Measurements from ENCODE around the gene KLK2.
A peak's percentile ranks its signal among the peaks of the same experiment; 100 is the strongest.
"Not testable (repeated sequence)": the region's sequence is repeated elsewhere in the genome, so short reads cannot be mapped to it uniquely, and the experiment has no call there.

KLK2 gene

DNA sequence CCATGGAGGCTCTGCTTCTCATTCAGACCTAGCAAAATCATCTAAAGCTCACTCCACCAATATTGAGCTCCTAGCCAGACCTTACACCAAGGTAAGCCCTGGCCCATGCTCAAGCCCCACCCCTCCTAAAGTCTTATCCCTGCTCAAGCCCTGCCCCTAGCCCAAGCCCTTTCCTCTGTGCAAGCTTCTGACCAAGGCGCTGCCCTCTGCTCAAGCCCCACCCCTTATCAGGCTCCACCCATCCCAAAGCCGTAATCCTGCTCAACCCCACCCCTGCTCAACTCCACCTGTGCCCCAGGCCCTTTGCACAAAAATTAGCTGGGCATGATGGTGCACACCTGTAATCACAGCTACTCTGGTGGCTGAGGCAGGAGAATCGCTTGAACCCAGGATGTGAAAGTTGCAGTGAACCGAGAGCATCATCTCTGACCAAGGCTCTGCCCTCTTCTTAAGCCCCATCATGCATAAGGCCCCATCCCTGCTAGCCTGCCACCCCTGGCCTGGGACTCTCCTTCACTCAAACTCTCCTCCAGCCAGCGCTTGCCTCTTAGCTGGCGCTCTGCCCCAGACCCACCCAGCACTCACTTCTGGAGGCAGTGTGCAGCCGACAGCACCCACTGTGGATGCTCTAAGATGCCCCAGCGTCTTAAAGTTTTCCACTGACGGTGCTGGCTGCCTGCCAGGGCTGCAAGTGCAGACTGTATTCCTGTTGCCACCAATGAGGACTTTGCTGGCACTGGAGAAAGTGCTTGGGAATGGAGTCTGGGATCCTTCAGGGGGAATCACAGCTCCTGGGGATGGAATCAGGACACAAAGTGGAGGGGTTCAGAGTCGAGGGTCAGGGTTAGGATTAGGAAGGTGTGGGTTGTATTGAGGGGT is 21.5 kb downstream of the KLK2 start:
- no peak for DNase-seq (ENCODE audit: low read depth)

DNA sequence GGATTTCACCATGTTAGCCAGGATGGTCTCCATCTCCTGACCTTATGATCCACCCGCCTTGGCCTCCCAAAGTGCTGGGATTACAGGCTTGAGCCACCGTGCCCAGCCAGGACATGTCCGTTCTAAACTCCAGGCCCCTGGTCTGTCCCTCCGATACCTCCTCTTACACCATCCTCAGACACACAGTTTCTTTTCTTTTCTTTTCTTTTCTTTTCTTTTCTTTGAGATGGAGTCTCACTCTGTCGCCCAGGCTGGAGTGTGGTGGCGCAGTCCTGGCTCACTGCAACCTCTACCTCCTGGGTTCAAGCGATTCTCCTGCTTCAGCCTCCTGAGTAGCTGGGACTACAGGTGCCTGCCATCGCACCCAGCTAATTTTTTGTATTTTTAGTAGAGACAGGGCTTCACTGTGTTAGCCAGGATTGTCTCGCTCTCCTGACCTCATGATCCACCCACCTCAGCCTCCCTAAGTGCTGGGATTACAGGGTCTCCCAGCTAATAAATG is 22.9 kb downstream of the KLK2 start:
- DNase-seq (ENCODE audit: low read depth): not testable (repeated sequence)

DNA sequence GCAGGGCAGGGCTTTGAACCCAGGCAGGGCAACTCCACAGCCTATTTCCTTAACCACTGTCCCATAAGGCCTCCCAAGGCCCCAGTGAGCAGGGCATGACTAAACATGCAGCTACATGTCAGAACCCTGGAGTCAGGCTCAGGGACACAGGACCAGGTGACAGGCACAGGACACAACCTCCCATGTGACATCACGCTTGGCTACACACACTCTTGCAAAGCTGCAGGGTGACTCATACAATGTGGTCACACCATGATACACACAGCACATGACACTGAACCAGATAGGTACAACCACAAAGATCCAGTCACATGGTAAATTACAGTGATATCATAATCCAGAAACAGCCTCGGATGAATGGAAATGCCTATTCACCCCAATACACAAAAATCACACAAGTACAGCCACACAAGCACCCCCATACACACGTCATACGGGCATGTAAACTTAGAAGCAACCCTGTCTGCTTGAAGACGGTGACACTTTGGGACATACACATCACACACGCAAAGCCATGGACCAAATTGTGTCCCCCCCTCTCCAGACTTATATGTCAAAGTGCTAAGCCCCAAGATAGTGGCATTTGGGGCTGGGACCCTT is 23.5 kb downstream of the KLK2 start:
- DNase-seq (ENCODE audit: low read depth): peak; percentile 16

DNA sequence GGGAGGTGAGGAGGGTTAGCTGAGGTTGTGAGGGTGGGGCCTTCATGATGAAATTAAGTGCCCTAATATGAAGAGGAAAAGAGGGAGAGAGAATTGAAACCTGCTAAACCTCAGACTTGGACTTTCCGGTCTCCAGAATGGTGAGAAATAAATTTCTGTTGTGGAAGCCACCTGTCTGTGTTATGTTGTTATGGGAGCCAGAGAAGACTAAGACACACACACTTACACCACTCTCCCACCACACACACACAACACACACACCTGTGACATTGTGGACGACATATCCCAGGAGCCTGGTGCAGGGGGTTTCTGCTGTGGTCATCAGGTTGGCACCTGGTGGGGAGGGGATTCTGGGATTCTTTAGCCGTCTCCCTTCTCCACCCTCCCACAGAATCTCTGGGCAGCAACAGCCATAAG is 24.0 kb downstream of the KLK2 start:
- no peak for DNase-seq (ENCODE audit: low read depth)

DNA sequence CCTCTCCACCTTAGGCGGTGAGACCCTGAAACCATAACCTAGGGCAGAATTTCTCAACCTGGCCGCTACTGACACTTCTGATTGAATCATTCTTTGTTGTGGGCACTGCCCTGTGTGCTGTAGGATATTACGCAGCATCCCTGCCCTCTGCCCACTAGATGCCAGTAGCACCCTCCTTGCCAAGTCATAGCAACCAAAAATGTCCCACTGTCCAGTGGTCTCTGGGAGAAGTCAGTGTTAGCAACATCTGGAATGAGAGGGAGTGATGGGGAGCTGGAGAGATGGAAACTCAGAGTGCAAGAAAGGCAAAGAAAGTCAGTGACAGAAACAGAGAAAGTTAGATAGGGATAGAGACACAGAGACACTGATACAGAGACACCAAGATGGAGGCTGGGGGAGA is 24.4 kb downstream of the KLK2 start:
- no peak for DNase-seq (ENCODE audit: low read depth)

DNA sequence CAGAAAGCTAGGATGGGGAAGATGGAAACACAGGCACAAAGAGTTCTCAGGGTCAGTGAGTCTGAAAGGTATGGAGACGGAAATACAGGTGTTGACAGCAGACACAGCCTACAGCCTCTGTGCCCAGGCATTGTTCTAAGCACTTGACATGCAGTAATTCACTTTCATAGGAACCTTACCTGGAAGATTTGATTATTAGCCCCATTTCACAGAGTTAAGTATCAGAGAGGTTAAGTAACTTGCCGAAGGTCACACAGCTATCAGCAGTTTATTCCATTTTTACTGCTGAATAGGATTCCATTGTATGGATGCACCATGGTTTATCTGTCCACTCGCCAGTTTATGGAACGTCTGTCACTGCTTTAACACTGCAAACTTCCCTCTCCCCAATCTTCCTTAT is 24.8 kb downstream of the KLK2 start:
- no peak for DNase-seq (ENCODE audit: low read depth)

DNA sequence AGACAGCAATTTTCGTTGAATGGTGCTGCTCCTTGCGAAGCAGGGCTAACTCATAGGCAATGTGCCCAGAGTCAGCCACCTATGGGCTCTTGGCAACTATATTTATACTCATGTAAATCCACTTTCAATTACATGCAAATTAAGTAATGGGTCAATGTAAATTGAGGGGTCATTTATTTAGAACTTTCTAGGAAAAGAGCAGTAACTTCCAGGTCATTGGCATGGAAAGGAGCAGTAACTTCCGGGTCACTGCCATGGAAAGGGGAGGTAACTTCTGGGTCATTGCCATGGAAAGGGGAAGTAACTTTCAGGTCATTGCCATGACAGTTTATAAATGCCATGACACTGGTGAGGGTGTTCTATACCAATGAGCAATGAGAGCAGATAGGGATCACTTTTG is 26.3 kb downstream of the KLK2 start:
- DNase-seq (ENCODE audit: low read depth): no peak

DNA sequence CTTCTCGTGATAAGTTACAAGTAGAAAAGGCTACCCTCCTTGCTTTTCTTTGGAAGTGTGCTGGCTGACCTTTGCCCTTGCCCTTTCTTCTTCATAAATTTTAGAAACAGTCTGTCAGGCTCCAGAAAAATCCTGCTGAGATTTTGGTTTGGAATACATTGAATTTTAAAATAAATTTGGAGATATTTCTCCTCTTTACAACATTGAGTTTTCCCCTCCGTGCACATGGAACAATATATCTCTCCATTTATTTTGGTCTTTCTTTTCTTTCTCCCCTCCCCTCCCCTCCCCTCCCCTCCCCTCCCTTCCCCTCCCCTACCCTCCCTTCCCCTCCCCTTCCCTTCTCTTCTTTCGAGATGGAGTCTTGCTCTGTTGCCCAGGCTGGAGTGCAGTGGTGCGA is 29.4 kb downstream of the KLK2 start:
- no peak for DNase-seq (ENCODE audit: low read depth)

DNA sequence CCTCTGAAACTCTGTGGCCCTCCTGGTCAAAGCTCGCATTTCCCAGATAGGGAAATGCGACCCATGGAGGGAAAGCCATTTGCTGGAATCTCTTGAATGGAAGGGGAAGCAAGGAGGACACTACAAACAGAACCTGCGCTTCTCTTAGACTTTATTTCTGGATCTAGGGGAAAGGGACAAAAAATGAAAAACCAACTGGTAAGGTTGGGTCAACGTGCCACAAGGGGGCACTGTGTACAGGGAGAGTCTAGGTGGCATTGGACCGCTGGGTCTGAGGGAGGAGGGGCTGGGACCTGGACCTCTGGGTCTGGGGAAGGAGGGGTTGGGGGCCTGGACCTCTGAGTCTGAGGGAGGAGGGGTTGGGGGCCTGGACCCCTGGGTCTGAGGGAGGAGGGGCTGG is 33.0 kb downstream of the KLK2 start:
- no peak for DNase-seq (ENCODE audit: low read depth)

DNA sequence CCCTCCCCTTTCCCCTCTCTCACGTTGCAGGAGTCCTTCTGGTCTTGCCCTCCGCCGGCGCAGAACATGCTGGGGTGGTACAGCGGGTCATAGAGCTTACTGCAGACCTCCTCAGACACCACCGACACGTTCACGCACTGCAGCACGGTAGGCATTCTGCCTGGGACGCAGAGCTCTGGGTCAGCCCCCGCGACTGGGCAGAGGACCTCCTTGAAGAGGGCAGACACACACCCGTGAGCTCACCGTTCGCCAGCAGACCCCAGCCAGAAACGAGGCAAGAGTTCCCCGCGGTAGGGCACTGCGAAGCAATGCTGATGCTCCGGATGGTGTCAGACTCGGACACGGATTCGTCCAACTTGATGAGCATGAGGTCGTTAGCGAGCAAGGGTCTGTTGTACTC is 35.1 kb downstream of the KLK2 start:
- no peak for DNase-seq (ENCODE audit: low read depth)

DNA sequence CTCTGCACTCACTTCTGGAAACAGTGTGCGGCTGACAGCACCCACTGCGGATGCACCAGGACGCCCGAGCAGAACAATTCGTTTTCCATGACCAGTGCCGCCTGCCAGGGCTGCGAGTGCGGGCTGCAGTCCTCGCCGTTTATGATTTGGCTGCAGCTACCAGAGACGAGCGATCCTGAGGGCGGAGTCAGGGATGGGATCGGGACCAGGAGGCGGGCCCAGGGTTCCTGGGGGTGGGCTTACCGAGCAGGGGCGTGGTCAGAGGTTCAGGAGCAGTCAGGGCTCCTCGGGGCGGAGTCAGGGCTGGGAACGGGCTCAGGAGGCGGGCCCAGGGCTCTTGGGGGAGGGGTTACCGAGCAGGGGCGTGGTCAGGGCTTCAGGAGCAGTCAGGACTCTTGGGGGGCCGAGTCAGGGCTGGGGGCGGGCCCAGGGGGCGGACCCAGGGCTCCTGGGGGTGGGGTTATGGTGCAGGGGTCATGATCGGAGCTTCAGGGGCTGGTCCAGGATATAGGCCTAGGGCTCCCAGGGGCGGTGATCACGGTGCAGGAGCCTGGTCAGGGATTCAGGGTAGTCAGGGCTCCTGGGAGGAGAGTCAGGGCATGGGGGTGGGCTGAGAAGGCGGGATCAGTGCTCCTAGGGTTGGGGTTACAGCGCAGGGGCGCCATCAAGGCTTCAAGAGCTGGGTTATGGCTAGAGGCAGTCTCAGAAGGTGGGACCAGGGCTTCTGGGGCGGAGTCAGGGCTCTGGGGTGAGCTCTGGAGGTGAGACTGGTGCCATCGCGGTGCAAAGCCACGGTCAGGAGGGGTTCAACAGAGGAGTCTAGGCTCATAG is 36.2 kb downstream of the KLK2 start:
- DNase-seq (ENCODE audit: low read depth): no peak

DNA sequence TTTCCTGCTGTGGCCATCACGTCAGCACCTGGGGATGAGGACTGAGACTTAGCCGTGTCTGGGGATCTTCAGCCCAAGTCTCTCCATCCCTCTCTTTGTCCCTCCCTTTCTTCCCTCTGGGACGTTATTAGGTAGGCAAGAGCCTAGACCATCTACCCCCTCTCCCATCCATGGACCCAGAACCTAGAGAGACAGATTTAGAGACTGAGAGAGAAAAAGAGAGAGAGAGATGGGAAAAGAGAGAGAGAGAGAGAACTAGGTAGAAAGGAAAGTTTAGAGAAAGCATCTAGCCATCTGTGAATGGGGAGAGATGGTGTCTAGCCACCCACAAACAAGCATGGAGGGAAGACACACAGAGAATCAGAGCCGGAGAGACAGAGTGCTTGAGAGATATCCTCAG is 37.5 kb downstream of the KLK2 start:
- no peak for DNase-seq (ENCODE audit: low read depth)

DNA sequence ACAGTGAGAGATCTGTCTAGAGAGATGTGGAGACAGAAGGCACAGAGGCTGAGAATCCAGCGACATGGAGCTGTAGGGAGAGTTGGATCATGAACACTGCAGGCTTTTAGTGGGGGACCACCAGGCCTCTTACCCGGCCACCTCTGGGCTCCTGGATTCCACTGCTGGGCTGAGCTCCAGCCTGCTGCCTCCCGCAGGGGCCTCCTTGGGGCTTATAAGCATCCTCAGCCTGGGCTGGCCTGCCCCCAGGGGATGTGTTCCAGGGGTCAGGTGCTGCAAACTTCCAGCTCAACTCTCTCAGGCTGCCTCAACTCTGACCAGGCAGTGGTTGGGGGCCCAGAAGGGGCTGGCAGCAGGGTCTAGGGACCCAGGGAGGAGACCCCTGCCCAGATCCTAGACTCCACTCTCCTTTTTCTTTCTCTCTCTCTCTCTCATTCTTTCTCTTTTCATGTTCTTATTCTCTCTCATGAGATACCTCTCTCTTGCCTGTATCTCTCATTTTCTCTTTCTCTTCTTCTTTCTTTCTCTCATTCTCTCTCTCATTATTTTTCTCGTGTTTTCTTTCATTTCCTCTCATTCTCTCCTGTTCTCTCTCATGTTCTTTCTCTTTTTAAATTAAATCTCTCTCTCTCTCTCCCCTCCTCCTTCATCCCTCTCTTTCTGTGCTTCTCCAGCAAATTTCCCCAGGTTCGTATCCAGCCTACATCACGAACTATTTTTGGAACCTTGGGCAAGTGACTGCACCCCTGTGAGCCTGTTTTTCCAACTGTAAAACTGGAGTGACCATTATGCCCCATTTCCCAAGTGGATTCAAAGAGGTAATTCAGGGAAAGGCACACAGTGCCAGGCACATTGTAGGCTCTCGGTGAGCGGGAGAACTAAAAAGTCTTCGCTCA is 38.2 kb downstream of the KLK2 start, which contains the start of gene KLK4:
KLK4 (minus strand) TSS at position 190 of the 896 bp plus-strand sequence. CDS start 657 bp downstream, outside the sequence.
- DNase-seq (ENCODE audit: low read depth): no peak

DNA sequence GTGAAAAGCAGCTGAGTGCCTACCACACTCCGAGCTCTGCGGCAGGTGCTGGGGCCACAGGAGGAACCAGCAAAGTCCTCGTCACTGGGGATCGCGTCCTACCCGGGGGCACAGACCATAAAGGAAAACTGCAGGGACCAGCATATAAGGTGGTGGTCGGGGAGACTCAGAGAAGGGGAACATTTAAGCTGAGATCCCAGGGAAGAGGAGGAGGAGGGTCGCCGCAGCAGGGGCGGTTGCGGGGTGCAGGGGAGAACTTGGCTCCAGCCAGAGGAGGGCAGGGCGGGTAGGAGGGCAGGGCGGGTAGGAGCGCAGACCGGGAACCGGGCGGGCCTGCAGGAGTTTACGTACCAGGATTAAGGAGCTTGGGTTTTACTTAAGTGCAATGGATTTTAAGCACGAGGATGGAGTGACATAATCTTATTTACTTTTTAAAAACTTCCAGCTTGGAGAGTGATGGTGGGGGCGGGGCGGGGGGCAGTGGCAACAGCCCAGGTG is 38.9 kb downstream of the KLK2 start:
- no peak for DNase-seq (ENCODE audit: low read depth)

DNA sequence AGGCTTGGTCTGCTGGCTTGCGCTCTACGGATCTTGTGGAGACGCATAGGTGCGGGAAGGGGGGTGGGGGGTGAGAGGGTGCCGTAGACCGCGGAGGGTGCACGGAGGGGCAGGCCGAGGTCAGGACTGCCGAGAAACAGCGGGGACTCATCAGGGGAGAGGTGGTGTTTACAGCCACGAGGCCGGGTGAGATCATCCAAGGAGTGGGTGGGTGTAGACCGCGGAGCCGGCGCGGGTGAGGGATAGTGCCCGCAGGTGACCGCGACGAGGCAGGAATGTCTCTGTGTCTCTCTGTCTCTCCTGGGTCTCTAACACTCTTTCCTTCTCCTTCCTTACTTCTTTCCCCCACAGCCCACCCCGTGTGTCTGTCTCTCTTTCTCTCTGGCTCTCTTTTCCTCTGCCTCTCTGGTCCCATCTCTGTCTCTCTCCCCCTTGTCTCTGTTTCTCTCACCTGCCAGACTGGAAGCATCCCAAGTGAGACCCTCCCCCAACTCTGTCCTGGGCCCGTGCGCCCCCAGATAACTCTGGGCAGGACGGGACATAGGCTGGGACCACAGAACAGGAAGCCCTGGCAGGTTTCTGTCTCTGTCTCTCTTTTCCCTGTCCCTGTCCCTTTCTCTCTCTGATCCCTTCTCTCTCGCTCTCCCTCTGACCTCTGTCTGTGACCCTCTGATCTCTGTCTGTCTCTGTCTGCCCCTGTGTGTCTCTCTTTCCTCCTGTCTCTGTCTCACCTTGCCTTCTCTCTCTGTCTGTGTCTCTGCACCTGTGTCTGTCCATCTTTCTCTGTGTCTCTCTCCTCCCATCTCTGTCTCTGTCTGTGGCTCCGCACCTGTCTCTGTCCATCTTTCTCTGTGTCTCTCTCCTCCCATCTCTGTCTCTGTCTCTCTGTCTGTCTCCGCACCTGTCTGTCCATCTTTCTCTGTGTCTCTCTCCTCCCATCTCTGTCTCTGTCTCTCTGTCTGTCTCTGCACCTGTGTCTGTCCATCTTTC is 39.8 kb downstream of the KLK2 start:
- DNase-seq (ENCODE audit: low read depth): no peak

DNA sequence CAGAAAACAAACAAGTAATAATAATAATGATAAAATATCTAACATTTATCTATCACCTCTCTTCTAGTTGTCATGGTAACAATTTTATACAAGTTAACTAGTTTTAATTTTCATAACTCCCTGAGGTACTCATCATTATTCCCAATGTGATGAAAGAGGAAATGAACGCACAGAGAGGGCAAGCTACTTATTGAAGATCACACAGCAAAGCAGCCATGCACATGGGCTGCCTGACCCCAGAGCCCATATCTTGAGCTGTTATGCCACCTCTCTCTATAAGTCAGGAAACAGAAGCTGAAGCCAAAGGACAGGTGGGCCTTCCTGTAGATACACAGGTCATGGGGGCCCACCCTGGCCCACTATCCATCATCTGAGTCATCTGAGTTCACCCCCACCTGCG is 42.8 kb downstream of the KLK2 start:
- DNase-seq (ENCODE audit: low read depth): no peak

DNA sequence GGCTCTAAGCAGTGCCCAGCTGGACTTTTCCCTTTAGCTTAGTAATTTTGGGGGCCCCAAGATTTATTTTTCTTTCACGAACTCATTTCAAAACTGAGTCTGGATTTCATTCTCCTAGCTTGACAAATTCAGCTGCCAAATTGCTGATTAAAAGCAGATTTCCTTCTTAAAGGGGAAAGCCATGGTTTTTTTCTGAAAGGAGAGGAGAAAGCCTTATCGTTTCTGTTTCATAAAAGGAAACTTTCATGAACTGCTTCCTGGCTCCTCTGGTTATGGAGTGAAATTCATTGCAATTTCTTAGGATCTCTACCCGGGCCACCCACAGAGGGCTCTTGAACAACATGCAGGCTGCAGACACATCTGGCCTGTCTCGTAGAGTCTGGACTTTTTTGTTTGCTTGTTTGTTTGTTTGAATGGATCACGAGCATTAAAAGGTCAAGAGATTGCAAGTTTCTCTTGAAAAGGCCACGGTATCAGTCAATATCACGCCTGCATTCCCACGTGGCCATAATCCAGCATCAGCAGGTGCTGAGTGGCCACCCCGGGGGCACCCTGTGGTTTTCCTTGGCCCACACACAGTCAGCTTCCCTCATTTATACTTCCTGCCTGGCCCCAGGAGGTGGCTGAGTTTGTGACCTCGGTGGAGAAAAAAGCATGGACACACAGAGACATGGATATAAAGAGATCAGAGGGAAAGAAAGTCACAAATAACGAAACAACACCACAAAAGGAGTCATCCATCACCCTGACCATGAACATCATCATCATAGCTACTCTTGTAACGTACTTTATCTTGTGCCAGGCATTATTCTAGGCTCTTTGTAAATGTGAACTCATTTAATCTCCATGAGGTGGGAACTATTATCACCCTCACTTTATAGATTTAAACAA is 48.4 kb downstream of the KLK2 start:
- no peak for DNase-seq (ENCODE audit: low read depth)

DNA sequence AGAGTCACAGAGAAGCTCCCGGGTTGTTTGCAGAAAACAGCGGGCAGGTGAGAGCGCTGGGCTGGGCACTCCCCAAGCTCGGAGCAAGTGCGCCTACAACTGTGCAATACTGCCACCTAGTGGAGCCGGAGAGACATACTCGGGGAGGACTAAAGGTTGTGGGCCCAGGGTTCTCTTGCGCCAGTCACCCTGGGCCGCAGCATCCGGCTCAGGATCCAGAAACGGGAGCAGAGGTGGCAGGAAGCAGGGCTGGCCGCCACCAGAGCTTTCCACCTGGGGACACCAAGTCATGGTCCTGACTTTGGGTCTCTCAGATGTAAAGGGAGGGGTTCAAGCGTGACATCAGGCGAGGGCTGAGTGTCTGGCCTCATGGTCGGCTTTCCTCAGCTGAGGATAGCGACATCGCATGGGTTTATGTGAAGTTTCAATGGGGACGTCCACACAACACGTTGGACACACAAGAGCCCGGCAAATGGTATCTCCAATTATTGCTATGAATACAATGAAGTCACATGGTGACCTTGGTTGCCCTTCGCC is 49.1 kb downstream of the KLK2 start:
- peak; percentile 61 for DNase-seq (ENCODE audit: low read depth)

DNA sequence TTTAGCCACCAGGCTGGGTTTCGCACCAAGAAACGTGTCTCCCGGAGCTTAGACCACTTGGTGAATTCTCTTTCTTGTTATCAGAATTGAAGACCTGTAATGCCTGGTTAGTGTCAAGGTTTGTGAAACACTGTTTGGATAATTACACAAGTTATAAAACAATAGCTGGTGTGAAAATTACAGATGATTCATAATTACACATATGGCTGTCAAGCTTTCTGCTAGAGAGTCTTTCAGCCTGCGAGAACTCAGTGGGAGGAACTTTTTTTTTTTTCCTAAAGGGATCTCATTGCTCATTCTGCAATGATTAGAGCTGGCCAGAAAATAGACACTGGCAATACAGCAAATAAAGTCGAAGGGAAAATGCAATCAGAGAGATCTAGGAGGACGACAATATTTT is 51.3 kb downstream of the KLK2 start:
- no peak for DNase-seq (ENCODE audit: low read depth)
